Measurements from ENCODE around the gene SLC38A7.

- TF ChIP-seq CTCF (IDR thresholded peaks at IDR 0.05; ENCODE audit: low read depth, low read length, poor library complexity, severe bottlenecking) (no peak), EZH2phosphoT487 (IDR thresholded peaks at IDR 0.05; ENCODE audit: borderline replicate concordance, low read length) (no peak)
These were observed 38.5 kb upstream of the SLC38A7 start for GRCh38 chr16:58723109-58723508.
